ELR (cell line): ENCODE data around the gene CFL1.
"Not testable (repeated sequence)": the region's sequence is repeated elsewhere in the genome, so short reads cannot be mapped to it uniquely, and the experiment has no call there.

ENCODE experiments used
- DNase-seq: peaks from one replicate; pipeline ENCODE4 v3.0.0-alpha.2; 2015; ENCODE audit warnings: low read depth

Gene CFL1

GRCh38 chr11:65856689-65857499 is 1.1 kb downstream of the CFL1 start:
- peak; percentile 74 for DNase-seq

DNA sequence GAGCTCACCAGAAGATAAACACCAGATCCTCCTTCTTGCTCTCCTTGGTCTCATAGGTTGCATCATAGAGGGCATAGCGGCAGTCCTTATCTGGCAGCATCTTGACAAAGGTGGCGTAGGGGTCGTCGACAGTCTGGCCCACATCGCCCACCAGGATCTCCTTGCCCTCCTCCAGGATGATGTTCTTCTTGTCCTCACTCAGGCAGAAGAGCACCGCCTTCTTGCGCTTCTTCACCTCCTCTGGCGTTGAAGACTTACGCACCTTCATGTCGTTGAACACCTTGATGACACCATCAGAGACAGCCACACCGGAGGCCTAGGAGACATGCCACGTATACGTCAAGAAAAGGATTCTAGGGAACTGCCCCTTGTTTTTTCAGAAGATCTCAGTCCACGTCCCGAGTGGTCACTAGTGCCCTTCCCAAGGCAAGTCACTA is 2.0 kb downstream of the CFL1 start:
- DNase-seq = no peak

- DNase-seq = no peak
Measured at GRCh38 chr11:65854852-65855837, 2.8 kb downstream of the CFL1 start.

DNA sequence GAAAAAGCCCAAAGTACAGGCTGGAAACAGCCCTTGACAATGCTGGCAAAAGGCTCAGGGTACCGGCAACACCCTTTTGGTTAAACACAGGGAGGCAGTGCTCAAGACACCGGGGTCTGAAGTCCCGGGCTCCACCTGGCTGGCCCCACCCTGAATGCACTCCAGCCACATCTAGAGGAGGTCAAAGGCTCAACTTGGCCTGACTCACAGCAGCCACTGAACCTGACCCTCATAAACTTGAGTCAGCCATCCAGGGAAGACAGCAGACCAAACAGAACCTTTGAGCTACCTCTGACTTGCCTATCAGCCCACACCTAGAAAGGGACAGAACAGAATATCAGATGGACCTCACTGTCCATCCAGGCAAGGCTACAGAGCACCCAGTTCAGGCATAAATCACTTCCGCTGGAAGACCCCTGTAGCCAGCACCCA is 3.8 kb downstream of the CFL1 start:
- DNase-seq = no peak

GRCh38 chr11:65853246-65853979 is 4.6 kb downstream of the CFL1 start:
- DNase-seq = no peak

- no peak for DNase-seq
Measured at GRCh38 chr11:65852508-65853245, 5.3 kb downstream of the CFL1 start.

GRCh38 chr11:65851811-65852507 is 6.0 kb downstream of the CFL1 start:
- DNase-seq = no peak

- DNase-seq = peak; percentile 46
Measured at GRCh38 chr11:65851083-65851579, 6.8 kb downstream of the CFL1 start.

DNA sequence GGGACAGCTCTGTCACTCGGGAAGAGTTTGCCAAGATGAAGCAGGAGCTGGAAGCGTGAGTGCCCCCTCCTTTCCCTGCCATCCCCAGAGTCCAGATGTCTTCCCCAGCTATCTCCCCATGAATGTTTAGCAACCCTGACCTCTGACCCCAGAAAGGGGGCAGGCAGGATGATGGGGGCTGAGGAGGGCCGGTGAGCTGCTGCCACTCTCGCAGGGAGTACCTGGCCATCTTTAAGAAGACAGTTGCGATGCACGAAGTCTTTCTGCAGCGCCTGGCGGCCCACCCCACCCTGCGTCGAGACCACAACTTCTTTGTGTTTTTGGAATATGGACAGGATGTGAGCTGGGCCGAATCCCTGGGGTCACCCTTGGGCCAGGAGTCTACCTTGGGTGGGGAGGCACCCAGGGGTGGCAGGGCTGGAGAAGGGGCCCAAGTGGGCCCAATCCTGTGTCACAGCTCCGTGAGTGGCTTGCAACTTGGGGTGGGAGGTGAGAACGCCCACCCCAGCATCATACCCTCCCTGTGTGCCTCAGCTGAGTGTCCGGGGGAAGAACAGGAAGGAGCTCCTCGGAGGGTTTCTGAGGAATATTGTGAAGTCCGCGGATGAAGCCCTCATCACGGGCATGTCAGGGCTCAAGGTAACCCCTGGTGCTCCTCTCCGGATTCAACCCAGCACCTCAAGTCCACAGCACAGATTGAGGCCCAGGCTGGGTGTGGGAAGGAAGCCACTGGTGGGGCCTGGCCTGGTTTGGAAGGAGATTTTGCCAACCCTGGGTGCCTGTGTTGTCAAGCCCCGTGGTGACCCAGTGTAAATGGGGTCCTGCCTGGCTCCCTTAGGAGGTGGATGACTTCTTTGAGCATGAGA is 7.5 kb downstream of the CFL1 start:
- no peak for DNase-seq

- DNase-seq = no peak
Measured at GRCh38 chr11:65849771-65850216, 8.2 kb downstream of the CFL1 start.

GRCh38 chr11:65849366-65849765 is 8.6 kb downstream of the CFL1 start:
- DNase-seq = no peak

GRCh38 chr11:65848693-65849092 is 9.3 kb downstream of the CFL1 start:
- DNase-seq = not testable (repeated sequence)

- DNase-seq = no peak
Measured at GRCh38 chr11:65847746-65848145, 10.2 kb downstream of the CFL1 start.

DNA sequence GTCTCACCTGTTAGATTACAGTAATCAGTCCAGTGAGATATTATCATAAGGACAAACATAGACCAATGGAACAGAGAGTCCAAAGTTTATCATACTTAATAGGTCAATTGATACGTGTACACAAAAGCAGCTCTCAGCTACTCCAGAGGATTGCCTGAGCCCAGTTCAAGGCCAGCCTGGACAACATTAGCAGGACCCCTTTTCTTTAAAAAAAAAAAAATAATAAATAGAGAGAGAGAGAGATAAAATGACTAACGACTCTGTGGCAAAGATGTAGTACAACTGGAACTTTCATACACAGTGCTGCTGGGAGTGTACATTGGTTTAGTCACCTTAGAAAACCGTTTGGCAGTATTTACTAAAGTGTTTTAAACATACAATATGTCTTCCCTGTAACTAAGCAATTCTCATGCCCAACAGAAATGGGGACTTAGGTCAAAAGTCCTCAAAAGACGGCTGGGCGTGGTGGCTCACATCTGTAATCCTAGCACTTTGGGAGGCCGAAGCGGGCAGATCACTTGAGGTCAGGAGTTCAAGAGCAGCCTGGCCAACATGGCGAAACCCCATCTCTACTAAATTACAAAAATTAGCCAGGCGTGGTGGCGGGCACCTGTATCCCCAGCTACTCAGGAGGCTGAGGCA is 13.6 kb downstream of the CFL1 start:
- DNase-seq = no peak

GRCh38 chr11:65843811-65844210 is 14.2 kb downstream of the CFL1 start:
- DNase-seq = no peak

- DNase-seq = no peak
Measured at GRCh38 chr11:65842144-65842543, 15.8 kb downstream of the CFL1 start.

DNA sequence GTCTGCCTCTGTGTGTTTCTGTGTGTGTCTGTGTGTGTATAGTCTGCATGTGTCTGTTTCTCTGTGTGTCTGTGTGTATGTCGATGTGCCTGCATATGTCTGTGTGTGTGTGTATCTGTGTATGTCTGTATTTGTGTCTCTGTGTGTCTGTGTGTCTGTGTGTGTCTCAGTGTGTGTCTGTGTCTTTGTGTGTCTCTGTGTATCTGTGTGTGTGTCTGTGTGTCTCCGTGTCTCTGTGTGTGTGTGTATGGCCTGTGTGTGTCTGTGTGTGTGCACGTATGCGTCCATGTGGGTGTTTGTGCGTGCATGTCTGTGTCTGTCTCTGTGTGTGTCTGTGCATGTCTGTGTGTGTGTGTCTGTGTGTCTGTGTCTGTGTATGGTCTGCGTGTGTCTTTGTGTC is 23.8 kb downstream of the CFL1 start:
- DNase-seq = no peak

- DNase-seq = peak; percentile 83
Measured at GRCh38 chr11:65833297-65834030, 24.5 kb downstream of the CFL1 start, which contains the start of gene SNX32. TSS of gene SNX32 (plus strand) at chr11:65833963. CDS start at chr11:65834066, 103 bp downstream.
